Parathyroid adenoma (tissue), 2 donors: ENCODE data around the gene CDH19.

Source experiments
- H2AFZ ChIP-seq: fragments of 300-600 bp; sonication (generic); one replicate; pipeline ENCODE4 v1.7.0; 2017; ENCODE audit warnings: antibody characterized with exemption, mild to moderate bottlenecking
- H3K27ac ChIP-seq: fragments of 300-600 bp; sonication (generic); one replicate; pipeline ENCODE4 v1.7.0; 2017
- H3K27me3 ChIP-seq: fragments of 300-600 bp; sonication (generic); one replicate; pipeline ENCODE4 v1.7.0; 2017; ENCODE audit warnings: low read length; ENCODE audit not compliant: control insufficient read depth, insufficient read depth
- H3K36me3 ChIP-seq: fragments of 300-600 bp; sonication (generic); one replicate; pipeline ENCODE4 v1.7.0; 2017; ENCODE audit warnings: low read length; ENCODE audit not compliant: control insufficient read depth, insufficient read depth
- H3K4me1 ChIP-seq: fragments of 300-600 bp; sonication (generic); one replicate; pipeline ENCODE4 v1.7.0; 2017; ENCODE audit warnings: control low read depth
- H3K4me2 ChIP-seq: fragments of 300-600 bp; sonication (generic); one replicate; pipeline ENCODE4 v1.7.0; 2017; ENCODE audit warnings: low read length
- H3K4me3 ChIP-seq: fragments of 300-600 bp; sonication (generic); one replicate; pipeline ENCODE4 v1.7.0; 2017; ENCODE audit warnings: low read depth, low read length
- H3K79me2 ChIP-seq: fragments of 300-600 bp; sonication (generic); one replicate; pipeline ENCODE4 v1.7.0; 2017; ENCODE audit warnings: control low read depth
- H3K9ac ChIP-seq: fragments of 300-600 bp; sonication (generic); one replicate; pipeline ENCODE4 v1.7.0; 2017; ENCODE audit warnings: mild to moderate bottlenecking
- H3K9me3 ChIP-seq: fragments of 300-600 bp; sonication (generic); one replicate; pipeline ENCODE4 v1.7.0; 2017; ENCODE audit warnings: low read length; ENCODE audit not compliant: control insufficient read depth
- TF ChIP-seq, protein P1 (sequence below): fragments of 300-600 bp; sonication (generic); IDR thresholded peaks from one replicate; pipeline ENCODE4 v1.7.0; 2017; ENCODE audit warnings: antibody characterized with exemption, mild to moderate bottlenecking
- donor health status: primary hyperparathyroidism.

CDH19 gene

DNA sequence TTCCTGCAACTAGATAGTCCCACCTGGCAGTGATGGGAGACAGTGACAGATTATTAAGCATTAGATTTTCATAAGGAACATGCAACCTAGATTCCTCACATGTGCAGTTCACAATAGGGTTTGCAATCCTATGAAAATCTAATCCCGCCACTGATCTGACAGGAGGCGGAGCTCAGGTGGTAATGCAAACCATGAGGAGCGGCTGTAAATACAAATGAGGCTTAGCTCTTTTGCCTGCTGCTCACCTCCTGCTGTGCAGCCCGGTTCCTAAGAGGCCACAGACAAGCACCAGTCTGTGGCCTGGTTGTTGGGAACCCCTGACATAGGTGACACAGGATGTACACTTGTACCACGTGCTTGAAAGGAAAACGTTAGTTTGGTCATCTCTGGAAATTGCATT is 41.6 kb downstream of the CDH19 start:
- no peaks in the 10 kb centered on the region for H3K4me1 ChIP-seq
- no peak overlapping the region for H3K4me3 ChIP-seq
- no peaks in the 10 kb centered on the region for H3K36me3 ChIP-seq
- no peaks in the 10 kb centered on the region for H3K27me3 ChIP-seq
- TF ChIP-seq, protein P1, sequence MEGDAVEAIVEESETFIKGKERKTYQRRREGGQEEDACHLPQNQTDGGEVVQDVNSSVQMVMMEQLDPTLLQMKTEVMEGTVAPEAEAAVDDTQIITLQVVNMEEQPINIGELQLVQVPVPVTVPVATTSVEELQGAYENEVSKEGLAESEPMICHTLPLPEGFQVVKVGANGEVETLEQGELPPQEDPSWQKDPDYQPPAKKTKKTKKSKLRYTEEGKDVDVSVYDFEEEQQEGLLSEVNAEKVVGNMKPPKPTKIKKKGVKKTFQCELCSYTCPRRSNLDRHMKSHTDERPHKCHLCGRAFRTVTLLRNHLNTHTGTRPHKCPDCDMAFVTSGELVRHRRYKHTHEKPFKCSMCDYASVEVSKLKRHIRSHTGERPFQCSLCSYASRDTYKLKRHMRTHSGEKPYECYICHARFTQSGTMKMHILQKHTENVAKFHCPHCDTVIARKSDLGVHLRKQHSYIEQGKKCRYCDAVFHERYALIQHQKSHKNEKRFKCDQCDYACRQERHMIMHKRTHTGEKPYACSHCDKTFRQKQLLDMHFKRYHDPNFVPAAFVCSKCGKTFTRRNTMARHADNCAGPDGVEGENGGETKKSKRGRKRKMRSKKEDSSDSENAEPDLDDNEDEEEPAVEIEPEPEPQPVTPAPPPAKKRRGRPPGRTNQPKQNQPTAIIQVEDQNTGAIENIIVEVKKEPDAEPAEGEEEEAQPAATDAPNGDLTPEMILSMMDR: no peak
- no peak overlapping the region for H2AFZ ChIP-seq
- H3K79me2 ChIP-seq: no peaks in the 10 kb centered on the region
- H3K9me3 ChIP-seq: no peaks in the 10 kb centered on the region
- no peak overlapping the region for H3K27ac ChIP-seq
- no peak overlapping the region for H3K9ac ChIP-seq
- no peak overlapping the region for H3K4me2 ChIP-seq

DNA sequence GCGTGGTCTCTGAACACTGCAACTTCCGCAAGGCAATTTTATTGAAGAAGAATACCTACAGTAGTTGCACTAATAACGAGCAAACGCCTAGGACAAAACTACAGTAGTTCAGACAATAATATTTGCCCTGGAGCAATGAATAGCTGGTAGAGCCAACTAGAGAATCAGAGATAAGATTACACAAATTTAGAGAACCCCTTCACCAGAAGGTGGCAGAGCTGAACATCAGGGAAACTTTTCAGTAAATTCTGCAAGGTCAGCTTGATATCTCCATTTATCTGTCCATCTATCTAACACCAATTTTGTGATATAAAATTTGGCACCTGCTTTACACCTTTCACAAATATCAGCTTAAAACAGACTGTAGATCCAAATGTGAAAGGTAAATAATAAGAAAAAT is 43.8 kb downstream of the CDH19 start:
- TF ChIP-seq, protein P1: no peak
- Histone ChIP-seq H3K4me3 (no peak overlapping the region), H3K4me2 (no peak overlapping the region), H3K4me1 (no peaks in the 10 kb centered on the region), H3K79me2 (no peaks in the 10 kb centered on the region), H3K9ac (no peak overlapping the region), H3K36me3 (no peaks in the 10 kb centered on the region), H3K27ac (no peak overlapping the region), H3K9me3 (no peaks in the 10 kb centered on the region), H3K27me3 (no peaks in the 10 kb centered on the region), H2AFZ (no peak overlapping the region)

DNA sequence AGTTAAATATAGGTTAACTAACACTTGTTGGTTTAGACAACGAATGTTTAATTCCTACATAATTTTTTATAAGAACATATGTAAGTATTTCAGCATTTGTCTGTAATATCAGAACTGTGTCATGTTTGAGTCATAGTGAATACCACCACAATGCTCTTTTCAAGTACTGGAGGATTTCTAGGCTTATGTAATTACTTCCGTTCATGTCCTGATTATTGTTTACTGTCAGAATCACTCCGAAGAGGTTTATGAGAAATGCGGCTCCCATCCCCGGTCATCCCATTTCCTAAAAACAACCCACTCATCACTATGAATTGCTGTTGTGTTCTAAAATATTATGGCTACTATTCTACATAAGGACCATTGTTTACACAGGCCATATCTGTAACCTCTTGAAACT is 45.1 kb downstream of the CDH19 start:
- H2AFZ ChIP-seq: no peak overlapping the region
- no peak overlapping the region for H3K4me3 ChIP-seq
- no peaks in the 10 kb centered on the region for H3K27me3 ChIP-seq
- no peaks in the 10 kb centered on the region for H3K79me2 ChIP-seq
- no peaks in the 10 kb centered on the region for H3K36me3 ChIP-seq
- no peak overlapping the region for H3K27ac ChIP-seq
- no peaks in the 10 kb centered on the region for H3K9me3 ChIP-seq
- no peaks in the 10 kb centered on the region for H3K4me1 ChIP-seq
- TF ChIP-seq, protein P1: no peak
- H3K4me2 ChIP-seq: no peak overlapping the region
- H3K9ac ChIP-seq: no peak overlapping the region

DNA sequence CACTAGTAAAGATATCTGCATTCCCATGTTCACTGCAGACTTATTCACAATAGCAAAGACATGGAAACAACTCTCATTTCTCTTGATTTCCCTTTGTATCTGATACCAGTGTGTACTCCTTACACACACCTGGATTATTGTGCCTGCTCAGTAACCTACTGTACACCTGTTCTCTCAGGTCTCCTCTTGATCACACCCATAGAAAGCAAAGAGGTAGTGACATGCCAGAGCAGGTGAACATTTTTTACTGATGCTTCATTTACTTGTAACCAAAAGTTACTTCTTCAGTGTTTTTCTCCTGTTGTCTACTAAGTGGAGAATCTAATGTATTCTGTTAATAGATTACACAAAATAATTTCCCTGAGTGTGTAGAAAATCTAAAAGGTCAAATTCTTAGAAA is 46.8 kb downstream of the CDH19 start:
- no peaks in the 10 kb centered on the region for H3K36me3 ChIP-seq
- H3K79me2 ChIP-seq: no peaks in the 10 kb centered on the region
- no peak overlapping the region for H3K4me2 ChIP-seq
- no peak overlapping the region for H2AFZ ChIP-seq
- H3K27ac ChIP-seq: no peak overlapping the region
- no peaks in the 10 kb centered on the region for H3K27me3 ChIP-seq
- TF ChIP-seq, protein P1: no peak
- no peaks in the 10 kb centered on the region for H3K9me3 ChIP-seq
- H3K4me3 ChIP-seq: no peak overlapping the region
- H3K4me1 ChIP-seq: no peaks in the 10 kb centered on the region
- no peak overlapping the region for H3K9ac ChIP-seq

DNA sequence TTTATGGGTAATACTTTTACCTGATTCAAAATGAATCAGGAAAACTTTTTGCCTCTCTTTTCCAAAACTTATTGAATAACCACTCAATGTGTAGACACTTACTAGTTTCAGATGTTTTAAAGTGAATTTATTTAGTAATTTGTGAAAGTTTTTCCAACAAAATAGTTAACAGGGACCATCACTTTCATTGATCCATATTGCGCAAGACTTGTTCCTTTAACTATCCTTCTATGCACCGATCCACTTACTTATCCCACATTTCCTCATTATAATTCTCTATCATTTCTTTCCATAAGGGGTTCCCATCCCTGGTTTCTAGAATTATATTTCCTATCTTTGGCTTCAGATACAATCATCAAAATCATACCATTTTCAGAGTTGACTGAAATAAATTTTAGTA is 48.3 kb downstream of the CDH19 start:
- Histone ChIP-seq H3K36me3 (no peaks in the 10 kb centered on the region), H3K4me2 (no peak overlapping the region), H3K9ac (no peak overlapping the region), H2AFZ (no peak overlapping the region), H3K9me3 (no peaks in the 10 kb centered on the region), H3K27ac (no peak overlapping the region), H3K27me3 (no peaks in the 10 kb centered on the region), H3K79me2 (no peaks in the 10 kb centered on the region), H3K4me1 (no peaks in the 10 kb centered on the region), H3K4me3 (no peak overlapping the region)
- TF ChIP-seq, protein P1: no peak
